HEK293 (cell line): ENCODE results near the gene SQSTM1.
A peak's percentile ranks its signal among the peaks of the same experiment; 100 is the strongest.

Source experiments
- BCL11A ChIP-seq: fragments of 450-650 bp; formaldehyde crosslinking; IDR thresholded peaks from 2 replicates; pipeline ENCODE4 v1.5.1; 2016; ENCODE audit warnings: low read depth, missing biosample characterization, missing genetic modification characterization
- FEZF1 ChIP-seq: fragments of 450-650 bp; formaldehyde crosslinking; IDR thresholded peaks from 2 replicates; pipeline ENCODE4 v1.5.1; 2016; ENCODE audit warnings: missing biosample characterization, missing genetic modification characterization
- HOXC10 ChIP-seq: sonication (generic); formaldehyde crosslinking; IDR thresholded peaks from 2 replicates; pipeline ENCODE4 v1.8.1; 2023; ENCODE audit warnings: mild to moderate bottlenecking, missing genetic modification reagents
- KLF10 ChIP-seq: fragments of 450-650 bp; IDR thresholded peaks from 2 replicates; pipeline ENCODE4 v1.5.1; 2018; ENCODE audit warnings: missing biosample characterization, mild to moderate bottlenecking, missing genetic modification characterization
- KLF7 ChIP-seq: fragments of 450-650 bp; formaldehyde crosslinking; IDR thresholded peaks from 2 replicates; pipeline ENCODE4 v1.5.1; 2016; ENCODE audit warnings: missing biosample characterization, missing genetic modification characterization, borderline replicate concordance
- SCRT1 ChIP-seq: fragments of 450-650 bp; formaldehyde crosslinking; IDR thresholded peaks from 2 replicates; pipeline ENCODE4 v1.5.1; 2016; ENCODE audit warnings: missing biosample characterization, missing genetic modification characterization, borderline replicate concordance
- SCRT2 ChIP-seq: fragments of 450-650 bp; formaldehyde crosslinking; IDR thresholded peaks from 2 replicates; pipeline ENCODE4 v1.5.1; 2016; ENCODE audit warnings: missing biosample characterization, missing genetic modification characterization
- SP3 ChIP-seq: fragments of 450-650 bp; formaldehyde crosslinking; IDR thresholded peaks from 2 replicates; pipeline ENCODE4 v1.5.1; 2016; ENCODE audit warnings: missing biosample characterization, missing genetic modification characterization
- YY2 ChIP-seq: fragments of 450-650 bp; formaldehyde crosslinking; IDR thresholded peaks from 2 replicates; pipeline ENCODE4 v1.5.1; 2016; ENCODE audit warnings: missing biosample characterization, missing genetic modification characterization
- ZBTB20 ChIP-seq: fragments of 450-650 bp; formaldehyde crosslinking; IDR thresholded peaks from 2 replicates; pipeline ENCODE4 v1.5.1; 2016; ENCODE audit warnings: missing biosample characterization, missing genetic modification characterization
- ZNF10 ChIP-seq: fragments of 450-650 bp; formaldehyde crosslinking; IDR thresholded peaks from 2 replicates; pipeline ENCODE4 v1.5.1; 2017; ENCODE audit warnings: missing biosample characterization, missing genetic modification characterization
- ZNF112 ChIP-seq: fragments of 450-650 bp; formaldehyde crosslinking; IDR thresholded peaks from 2 replicates; pipeline ENCODE4 v1.5.0; 2017; ENCODE audit warnings: missing biosample characterization, missing genetic modification characterization
- ZNF138 ChIP-seq: fragments of 450-650 bp; formaldehyde crosslinking; IDR thresholded peaks from 2 replicates; pipeline ENCODE4 v1.5.1; 2016; ENCODE audit warnings: missing biosample characterization, missing genetic modification characterization, borderline replicate concordance
- ZNF169 ChIP-seq: fragments of 450-650 bp; formaldehyde crosslinking; IDR thresholded peaks from 2 replicates; pipeline ENCODE4 v1.5.1; 2016; ENCODE audit warnings: missing biosample characterization, missing genetic modification characterization
- ZNF19 ChIP-seq: fragments of 450-650 bp; formaldehyde crosslinking; IDR thresholded peaks from 2 replicates; pipeline ENCODE4; 2016; ENCODE audit warnings: missing biosample characterization, missing genetic modification characterization, low read depth
- ZNF2 ChIP-seq: fragments of 450-650 bp; formaldehyde crosslinking; IDR thresholded peaks from 2 replicates; pipeline ENCODE4 v1.5.1; 2016; ENCODE audit warnings: missing biosample characterization, missing genetic modification characterization
- ZNF211 ChIP-seq: fragments of 450-650 bp; formaldehyde crosslinking; IDR thresholded peaks from 2 replicates; pipeline ENCODE4 v1.5.1; 2016; ENCODE audit warnings: low read depth, missing biosample characterization, missing genetic modification characterization
- ZNF23 ChIP-seq: fragments of 450-650 bp; formaldehyde crosslinking; IDR thresholded peaks from 2 replicates; pipeline ENCODE4 v1.5.1; 2016; ENCODE audit warnings: missing biosample characterization, missing genetic modification characterization, borderline replicate concordance
- ZNF266 ChIP-seq: fragments of 450-650 bp; formaldehyde crosslinking; IDR thresholded peaks from 2 replicates; pipeline ENCODE4 v1.5.1; 2016; ENCODE audit warnings: missing biosample characterization, missing genetic modification characterization, low read depth
- ZNF292 ChIP-seq: fragments of 450-650 bp; formaldehyde crosslinking; IDR thresholded peaks from 2 replicates; pipeline ENCODE4 v1.5.1; 2016; ENCODE audit warnings: low read depth, missing biosample characterization, missing genetic modification characterization, borderline replicate concordance
- ZNF394 ChIP-seq: fragments of 450-650 bp; formaldehyde crosslinking; IDR thresholded peaks from 2 replicates; pipeline ENCODE4 v1.5.1; 2016; ENCODE audit warnings: missing biosample characterization, missing genetic modification characterization, mild to moderate bottlenecking, moderate library complexity, borderline replicate concordance
- ZNF521 ChIP-seq: fragments of 450-650 bp; formaldehyde crosslinking; IDR thresholded peaks from 2 replicates; pipeline ENCODE4 v1.5.1; 2017; ENCODE audit warnings: missing biosample characterization, mild to moderate bottlenecking, missing genetic modification characterization
- ZNF621 ChIP-seq: fragments of 450-650 bp; formaldehyde crosslinking; IDR thresholded peaks from 2 replicates; pipeline ENCODE4 v1.5.1; 2017; ENCODE audit warnings: missing biosample characterization, missing genetic modification characterization
- ZNF626 ChIP-seq: fragments of 450-650 bp; sonication (Bioruptor Pico); formaldehyde crosslinking; IDR thresholded peaks from 2 replicates; pipeline ENCODE4 v1.5.1; 2018; ENCODE audit warnings: missing biosample characterization, missing genetic modification characterization, inconsistent platforms
- ZNF660 ChIP-seq: fragments of 450-650 bp; IDR thresholded peaks from 2 replicates; pipeline ENCODE4 v1.5.1; 2018; ENCODE audit warnings: missing biosample characterization, mild to moderate bottlenecking, missing genetic modification characterization
- ZNF830 ChIP-seq: fragments of 450-650 bp; IDR thresholded peaks from 2 replicates; pipeline ENCODE4 v1.5.0; 2018; ENCODE audit warnings: missing biosample characterization, missing genetic modification characterization, low read depth, mild to moderate bottlenecking, moderate library complexity
- TF ChIP-seq, protein P1 (sequence below): fragments of 450-650 bp; formaldehyde crosslinking; IDR thresholded peaks from 2 replicates; pipeline ENCODE4 v1.5.0; 2017; ENCODE audit warnings: missing biosample characterization, missing genetic modification characterization, borderline replicate concordance
- TF ChIP-seq, protein P2 (sequence below): fragments of 450-650 bp; formaldehyde crosslinking; IDR thresholded peaks from 2 replicates; pipeline ENCODE4 v1.5.1; 2016; ENCODE audit warnings: missing biosample characterization, missing genetic modification characterization
- TF ChIP-seq, protein P3 (sequence below): fragments of 450-650 bp; formaldehyde crosslinking; IDR thresholded peaks from 2 replicates; pipeline ENCODE4 v1.5.1; 2017; ENCODE audit warnings: missing biosample characterization, missing genetic modification characterization
- TF ChIP-seq, protein P4 (sequence below): fragments of 450-650 bp; formaldehyde crosslinking; IDR thresholded peaks from 2 replicates; pipeline ENCODE4 v1.5.1; 2017; ENCODE audit warnings: missing biosample characterization, missing genetic modification characterization
- TF ChIP-seq, protein P5 (sequence below): fragments of 450-650 bp; formaldehyde crosslinking; IDR thresholded peaks from 2 replicates; pipeline ENCODE4 v1.5.1; 2016; ENCODE audit warnings: missing biosample characterization, missing genetic modification characterization

Gene SQSTM1

DNA sequence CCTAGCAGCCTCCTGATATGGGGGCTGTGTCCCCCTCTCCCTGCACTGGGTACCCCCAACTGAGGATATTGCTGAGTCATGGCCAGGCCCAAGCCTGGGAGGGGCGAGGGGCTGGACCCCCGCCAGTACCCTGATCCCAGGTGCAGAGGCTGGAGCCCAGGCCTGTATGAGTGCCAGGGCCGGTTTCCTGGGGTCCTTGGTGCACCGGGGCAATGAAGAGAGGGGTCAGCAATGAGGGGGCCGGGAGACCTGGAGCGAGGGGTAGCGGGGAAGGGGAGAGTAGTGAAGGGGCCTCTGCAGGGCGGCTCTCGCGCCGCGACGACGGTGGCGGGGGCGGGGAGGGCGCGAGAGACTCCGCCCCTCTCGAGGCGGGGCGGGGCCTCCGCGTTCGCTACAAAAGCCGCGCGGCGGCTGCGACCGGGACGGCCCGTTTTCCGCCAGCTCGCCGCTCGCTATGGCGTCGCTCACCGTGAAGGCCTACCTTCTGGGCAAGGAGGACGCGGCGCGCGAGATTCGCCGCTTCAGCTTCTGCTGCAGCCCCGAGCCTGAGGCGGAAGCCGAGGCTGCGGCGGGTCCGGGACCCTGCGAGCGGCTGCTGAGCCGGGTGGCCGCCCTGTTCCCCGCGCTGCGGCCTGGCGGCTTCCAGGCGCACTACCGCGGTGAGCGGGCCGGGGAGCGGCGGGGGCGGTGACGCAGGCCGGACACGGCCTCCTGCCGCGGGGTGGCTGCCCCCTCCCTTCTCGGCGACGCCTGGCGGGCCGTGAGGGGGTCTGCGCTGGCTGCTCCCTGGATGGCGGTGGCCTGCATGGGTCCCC lies at the start of gene SQSTM1 (continued):
- no peak for TF ChIP-seq ZNF211 (tag by site-specific recombination)
- TF ChIP-seq YY2 (tag by site-specific recombination) = peak; percentile 59
- TF ChIP-seq ZNF830 (tag by site-specific recombination) = no peak
- no peak for TF ChIP-seq ZNF292 (tag by site-specific recombination)
- TF ChIP-seq, protein P1, sequence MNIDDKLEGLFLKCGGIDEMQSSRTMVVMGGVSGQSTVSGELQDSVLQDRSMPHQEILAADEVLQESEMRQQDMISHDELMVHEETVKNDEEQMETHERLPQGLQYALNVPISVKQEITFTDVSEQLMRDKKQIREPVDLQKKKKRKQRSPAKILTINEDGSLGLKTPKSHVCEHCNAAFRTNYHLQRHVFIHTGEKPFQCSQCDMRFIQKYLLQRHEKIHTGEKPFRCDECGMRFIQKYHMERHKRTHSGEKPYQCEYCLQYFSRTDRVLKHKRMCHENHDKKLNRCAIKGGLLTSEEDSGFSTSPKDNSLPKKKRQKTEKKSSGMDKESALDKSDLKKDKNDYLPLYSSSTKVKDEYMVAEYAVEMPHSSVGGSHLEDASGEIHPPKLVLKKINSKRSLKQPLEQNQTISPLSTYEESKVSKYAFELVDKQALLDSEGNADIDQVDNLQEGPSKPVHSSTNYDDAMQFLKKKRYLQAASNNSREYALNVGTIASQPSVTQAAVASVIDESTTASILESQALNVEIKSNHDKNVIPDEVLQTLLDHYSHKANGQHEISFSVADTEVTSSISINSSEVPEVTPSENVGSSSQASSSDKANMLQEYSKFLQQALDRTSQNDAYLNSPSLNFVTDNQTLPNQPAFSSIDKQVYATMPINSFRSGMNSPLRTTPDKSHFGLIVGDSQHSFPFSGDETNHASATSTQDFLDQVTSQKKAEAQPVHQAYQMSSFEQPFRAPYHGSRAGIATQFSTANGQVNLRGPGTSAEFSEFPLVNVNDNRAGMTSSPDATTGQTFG (tag by site-specific recombination) = no peak
- TF ChIP-seq KLF7 = 0 out of 2 replicates have a peak, but pooled peaks have one; percentile 66
- TF ChIP-seq, protein P2, sequence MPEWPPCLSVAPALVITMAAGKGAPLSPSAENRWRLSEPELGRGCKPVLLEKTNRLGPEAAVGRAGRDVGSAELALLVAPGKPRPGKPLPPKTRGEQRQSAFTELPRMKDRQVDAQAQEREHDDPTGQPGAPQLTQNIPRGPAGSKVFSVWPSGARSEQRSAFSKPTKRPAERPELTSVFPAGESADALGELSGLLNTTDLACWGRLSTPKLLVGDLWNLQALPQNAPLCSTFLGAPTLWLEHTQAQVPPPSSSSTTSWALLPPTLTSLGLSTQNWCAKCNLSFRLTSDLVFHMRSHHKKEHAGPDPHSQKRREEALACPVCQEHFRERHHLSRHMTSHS = no peak
- peak; percentile 80 for TF ChIP-seq ZNF2 (tag by site-specific recombination)
- TF ChIP-seq ZNF169 (tag by site-specific recombination) = no peak
- TF ChIP-seq ZNF23 (tag by site-specific recombination) = no peak
- TF ChIP-seq ZBTB20 (tag by site-specific recombination) = peak; percentile 69; the same call in 1 of the 2 replicates
- TF ChIP-seq, protein P3, sequence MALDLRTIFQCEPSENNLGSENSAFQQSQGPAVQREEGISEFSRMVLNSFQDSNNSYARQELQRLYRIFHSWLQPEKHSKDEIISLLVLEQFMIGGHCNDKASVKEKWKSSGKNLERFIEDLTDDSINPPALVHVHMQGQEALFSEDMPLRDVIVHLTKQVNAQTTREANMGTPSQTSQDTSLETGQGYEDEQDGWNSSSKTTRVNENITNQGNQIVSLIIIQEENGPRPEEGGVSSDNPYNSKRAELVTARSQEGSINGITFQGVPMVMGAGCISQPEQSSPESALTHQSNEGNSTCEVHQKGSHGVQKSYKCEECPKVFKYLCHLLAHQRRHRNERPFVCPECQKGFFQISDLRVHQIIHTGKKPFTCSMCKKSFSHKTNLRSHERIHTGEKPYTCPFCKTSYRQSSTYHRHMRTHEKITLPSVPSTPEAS (tag by site-specific recombination) = no peak
- TF ChIP-seq, protein P4, sequence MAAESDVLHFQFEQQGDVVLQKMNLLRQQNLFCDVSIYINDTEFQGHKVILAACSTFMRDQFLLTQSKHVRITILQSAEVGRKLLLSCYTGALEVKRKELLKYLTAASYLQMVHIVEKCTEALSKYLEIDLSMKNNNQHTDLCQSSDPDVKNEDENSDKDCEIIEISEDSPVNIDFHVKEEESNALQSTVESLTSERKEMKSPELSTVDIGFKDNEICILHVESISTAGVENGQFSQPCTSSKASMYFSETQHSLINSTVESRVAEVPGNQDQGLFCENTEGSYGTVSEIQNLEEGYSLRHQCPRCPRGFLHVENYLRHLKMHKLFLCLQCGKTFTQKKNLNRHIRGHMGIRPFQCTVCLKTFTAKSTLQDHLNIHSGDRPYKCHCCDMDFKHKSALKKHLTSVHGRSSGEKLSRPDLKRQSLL (tag by site-specific recombination) = no peak; the same call in 1 of the 2 replicates
- no peak for TF ChIP-seq ZNF138 (tag by site-specific recombination)
- peak; percentile 94 for TF ChIP-seq BCL11A (tag by site-specific recombination)
- peak; percentile 95 for TF ChIP-seq SP3 (tag by site-specific recombination)
- no peak for TF ChIP-seq ZNF626 (tag by site-specific recombination)
- no peak for TF ChIP-seq ZNF112 (tag by site-specific recombination)
- TF ChIP-seq KLF10 = peak; percentile 81
- TF ChIP-seq ZNF394 = peak; percentile 88
- no peak for TF ChIP-seq ZNF621 (tag by site-specific recombination)
- TF ChIP-seq ZNF266 (tag by site-specific recombination) = no peak
- TF ChIP-seq SCRT2 (tag by site-specific recombination) = no peak
- peak; percentile 91 for TF ChIP-seq ZNF660 (tag by site-specific recombination)
- no peak for TF ChIP-seq ZNF19 (tag by site-specific recombination)
- no peak for TF ChIP-seq FEZF1 (tag by site-specific recombination)
- TF ChIP-seq, protein P5, sequence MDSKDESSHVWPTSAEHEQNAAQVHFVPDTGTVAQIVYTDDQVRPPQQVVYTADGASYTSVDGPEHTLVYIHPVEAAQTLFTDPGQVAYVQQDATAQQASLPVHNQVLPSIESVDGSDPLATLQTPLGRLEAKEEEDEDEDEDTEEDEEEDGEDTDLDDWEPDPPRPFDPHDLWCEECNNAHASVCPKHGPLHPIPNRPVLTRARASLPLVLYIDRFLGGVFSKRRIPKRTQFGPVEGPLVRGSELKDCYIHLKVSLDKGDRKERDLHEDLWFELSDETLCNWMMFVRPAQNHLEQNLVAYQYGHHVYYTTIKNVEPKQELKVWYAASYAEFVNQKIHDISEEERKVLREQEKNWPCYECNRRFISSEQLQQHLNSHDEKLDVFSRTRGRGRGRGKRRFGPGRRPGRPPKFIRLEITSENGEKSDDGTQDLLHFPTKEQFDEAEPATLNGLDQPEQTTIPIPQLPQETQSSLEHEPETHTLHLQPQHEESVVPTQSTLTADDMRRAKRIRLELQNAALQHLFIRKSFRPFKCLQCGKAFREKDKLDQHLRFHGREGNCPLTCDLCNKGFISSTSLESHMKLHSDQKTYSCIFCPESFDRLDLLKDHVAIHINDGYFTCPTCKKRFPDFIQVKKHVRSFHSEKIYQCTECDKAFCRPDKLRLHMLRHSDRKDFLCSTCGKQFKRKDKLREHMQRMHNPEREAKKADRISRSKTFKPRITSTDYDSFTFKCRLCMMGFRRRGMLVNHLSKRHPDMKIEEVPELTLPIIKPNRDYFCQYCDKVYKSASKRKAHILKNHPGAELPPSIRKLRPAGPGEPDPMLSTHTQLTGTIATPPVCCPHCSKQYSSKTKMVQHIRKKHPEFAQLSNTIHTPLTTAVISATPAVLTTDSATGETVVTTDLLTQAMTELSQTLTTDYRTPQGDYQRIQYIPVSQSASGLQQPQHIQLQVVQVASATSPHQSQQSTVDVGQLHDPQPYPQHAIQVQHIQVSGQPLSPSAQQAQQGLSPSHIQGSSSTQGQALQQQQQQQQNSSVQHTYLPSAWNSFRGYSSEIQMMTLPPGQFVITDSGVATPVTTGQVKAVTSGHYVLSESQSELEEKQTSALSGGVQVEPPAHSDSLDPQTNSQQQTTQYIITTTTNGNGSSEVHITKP (tag by site-specific recombination) = peak; percentile 85
- no peak for TF ChIP-seq ZNF521 (tag by site-specific recombination)
- TF ChIP-seq ZNF10 (tag by site-specific recombination) = 0 out of 2 replicates have a peak, but pooled peaks have one; percentile 7
- no peak for TF ChIP-seq SCRT1 (tag by site-specific recombination)
- no peak for TF ChIP-seq HOXC10
